Measurements from ENCODE around the gene EMC6.

EMC6 gene

GRCh38 chr17:3692346-3692745 is 23.7 kb downstream of the EMC6 start:
- ChIA-PET CTCF (interaction anchor here (2.1 kb wide), 1 partner anchor 10 kb away, joined by 6 read pairs; no protein-coding TSS in a partner anchor), POLR2A (no interaction called here)
- DNase-seq (ENCODE audit: extremely low spot score) = no peak
- TF ChIP-seq, protein P1, sequence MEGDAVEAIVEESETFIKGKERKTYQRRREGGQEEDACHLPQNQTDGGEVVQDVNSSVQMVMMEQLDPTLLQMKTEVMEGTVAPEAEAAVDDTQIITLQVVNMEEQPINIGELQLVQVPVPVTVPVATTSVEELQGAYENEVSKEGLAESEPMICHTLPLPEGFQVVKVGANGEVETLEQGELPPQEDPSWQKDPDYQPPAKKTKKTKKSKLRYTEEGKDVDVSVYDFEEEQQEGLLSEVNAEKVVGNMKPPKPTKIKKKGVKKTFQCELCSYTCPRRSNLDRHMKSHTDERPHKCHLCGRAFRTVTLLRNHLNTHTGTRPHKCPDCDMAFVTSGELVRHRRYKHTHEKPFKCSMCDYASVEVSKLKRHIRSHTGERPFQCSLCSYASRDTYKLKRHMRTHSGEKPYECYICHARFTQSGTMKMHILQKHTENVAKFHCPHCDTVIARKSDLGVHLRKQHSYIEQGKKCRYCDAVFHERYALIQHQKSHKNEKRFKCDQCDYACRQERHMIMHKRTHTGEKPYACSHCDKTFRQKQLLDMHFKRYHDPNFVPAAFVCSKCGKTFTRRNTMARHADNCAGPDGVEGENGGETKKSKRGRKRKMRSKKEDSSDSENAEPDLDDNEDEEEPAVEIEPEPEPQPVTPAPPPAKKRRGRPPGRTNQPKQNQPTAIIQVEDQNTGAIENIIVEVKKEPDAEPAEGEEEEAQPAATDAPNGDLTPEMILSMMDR (IDR thresholded peaks at IDR 0.05; ENCODE audit: control extremely low read depth, extremely low read depth, low read depth, missing control alignments) = no peak

DNA sequence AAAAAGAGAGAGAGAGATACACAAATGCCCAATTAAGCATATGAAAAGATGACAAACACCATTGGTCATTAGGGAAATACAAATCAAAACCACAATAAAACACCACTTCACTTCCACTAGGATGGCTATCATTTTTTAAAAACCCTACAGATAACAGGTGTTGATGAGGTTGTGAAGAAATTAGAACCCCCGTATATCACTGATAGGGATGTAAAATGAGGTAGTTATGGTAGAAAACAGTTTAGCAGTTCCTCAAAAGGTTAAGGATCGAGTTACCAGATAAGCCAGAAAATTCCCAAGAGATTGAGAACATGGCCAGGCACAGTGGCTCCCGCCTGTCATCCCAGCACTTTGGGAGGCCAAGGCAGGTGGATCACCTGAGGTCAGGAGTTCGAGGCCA is 24.5 kb downstream of the EMC6 start:
- ChIA-PET CTCF (interaction anchor here (2.1 to 3.1 kb wide), 3 partner anchors 11 to 18 kb away, joined by 5 to 11 read pairs (median 6); no protein-coding TSS in a partner anchor), POLR2A (no interaction called here)
- DNase-seq (ENCODE audit: extremely low spot score) = no peak
- TF ChIP-seq, protein P1 (IDR thresholded peaks at IDR 0.05; ENCODE audit: control extremely low read depth, extremely low read depth, low read depth, missing control alignments) = no peak

DNA sequence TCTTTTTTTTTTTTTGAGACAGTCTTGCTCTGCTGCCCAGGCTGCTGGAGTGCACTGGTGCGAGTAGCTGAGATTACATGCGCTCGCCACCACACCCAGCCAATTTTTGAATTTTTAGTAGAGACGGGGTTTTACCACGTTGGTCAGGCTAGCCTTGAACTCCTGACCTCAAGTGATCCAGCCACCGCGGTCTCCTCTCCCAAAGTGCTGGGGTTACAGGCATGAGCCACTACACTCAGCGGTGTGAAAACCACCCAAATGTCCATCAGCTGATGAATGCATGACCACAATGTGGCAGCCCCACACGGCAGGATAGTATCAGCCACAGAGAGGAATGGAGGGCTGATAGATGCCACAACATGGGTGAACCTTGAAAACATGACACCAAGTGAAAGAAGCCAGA is 25.2 kb downstream of the EMC6 start:
- ChIA-PET POLR2A (no interaction called here), CTCF (interaction anchor here (0.7 to 3.1 kb wide), 4 partner anchors 11 to 28 kb away, joined by 3 to 11 read pairs (median 4); no protein-coding TSS in a partner anchor)
- DNase-seq (ENCODE audit: extremely low spot score) = no peak
- TF ChIP-seq, protein P1 (IDR thresholded peaks at IDR 0.05; ENCODE audit: control extremely low read depth, extremely low read depth, low read depth, missing control alignments) = no peak

DNA sequence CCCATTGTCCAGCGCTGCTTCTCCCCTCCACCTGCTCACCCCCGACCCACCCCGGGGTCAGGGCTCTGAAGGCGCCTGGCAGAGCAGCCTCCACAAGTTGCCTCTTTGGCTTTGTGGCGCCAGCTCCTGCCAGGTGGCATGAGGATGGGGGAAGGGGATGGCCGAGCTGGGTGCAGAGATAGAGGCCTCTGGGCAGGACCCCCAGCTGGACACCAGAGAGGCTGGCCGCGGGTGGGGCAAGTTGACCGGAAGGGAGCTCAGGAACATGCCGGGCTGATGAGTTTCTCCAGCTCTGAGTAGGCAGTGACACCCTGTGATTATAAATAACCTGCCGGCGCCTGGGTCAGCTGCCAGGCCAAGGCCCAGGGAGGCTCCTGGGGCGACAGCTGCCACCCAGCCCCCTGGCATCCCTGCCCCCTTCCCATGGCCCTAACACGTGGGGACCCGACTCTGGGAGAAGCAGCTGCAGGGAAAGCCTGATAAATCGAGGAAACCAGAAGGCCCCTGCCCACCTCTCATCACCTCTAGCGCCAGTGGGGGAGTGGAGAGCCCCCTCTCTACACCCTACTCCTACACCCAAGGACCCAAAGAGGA is 26.6 kb downstream of the EMC6 start:
- ChIA-PET CTCF (interaction anchor here (1.0 to 3.1 kb wide), 8 partner anchors 11 to 132 kb away, joined by 3 to 16 read pairs (median 6); no protein-coding TSS in a partner anchor), POLR2A (no interaction called here)
- TF ChIP-seq, protein P1 (IDR thresholded peaks at IDR 0.05; ENCODE audit: control extremely low read depth, extremely low read depth, low read depth, missing control alignments) = no peak
- DNase-seq (ENCODE audit: extremely low spot score) = no peak

GRCh38 chr17:3695723-3696411 is 27.3 kb downstream of the EMC6 start, which contains the start of gene P2RX5:
Gene P2RX5 (minus strand): TSS chr17:3696155. CDS start chr17:3696005, 150 bp downstream.
- POLR2A ChIA-PET = interaction anchor here (0.5 kb wide), 1 partner anchor 21 kb away, joined by 4 read pairs; no protein-coding TSS in a partner anchor

DNA sequence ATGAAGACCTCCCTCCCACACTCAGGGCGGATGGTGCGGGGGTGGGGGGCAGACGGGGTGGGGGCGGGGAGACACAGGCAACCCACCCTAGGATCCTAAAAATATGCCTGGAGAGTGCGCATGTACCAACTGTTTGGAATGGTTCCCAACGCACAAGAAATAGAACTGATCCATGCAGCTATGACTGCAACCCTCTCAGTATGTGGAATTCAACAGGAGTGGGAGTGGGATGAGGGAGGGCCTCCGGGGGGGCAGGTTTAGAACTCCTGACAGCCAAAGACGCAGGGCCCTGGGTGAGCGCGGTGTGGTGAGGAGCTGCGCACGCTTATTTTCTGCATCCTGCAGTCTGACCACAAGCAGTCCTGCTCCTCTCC is 28.5 kb downstream of the EMC6 start:
- POLR2A ChIA-PET = no interaction called here
- CTCF ChIA-PET = interaction anchor here (1.1 to 3.0 kb wide), 4 partner anchors 11 to 41 kb away, joined by 3 to 16 read pairs (median 6); no protein-coding TSS in a partner anchor
- TF ChIP-seq, protein P1 (IDR thresholded peaks at IDR 0.05; ENCODE audit: control extremely low read depth, extremely low read depth, low read depth, missing control alignments) = no peak
- DNase-seq (ENCODE audit: extremely low spot score) = no peak

More at GRCh38 chr17:3695723-3696411, 27.3 kb downstream of the EMC6 start, which contains the start of gene P2RX5:
- CTCF ChIA-PET = interaction anchor here (1.0 to 3.1 kb wide), 9 partner anchors 10 to 131 kb away, joined by 3 to 16 read pairs (median 5); no protein-coding TSS in a partner anchor
- DNase-seq (ENCODE audit: extremely low spot score) = peak; percentile 59
- TF ChIP-seq, protein P1 (IDR thresholded peaks at IDR 0.05; ENCODE audit: control extremely low read depth, extremely low read depth, low read depth, missing control alignments) = no peak
